Natural killer cell (primary cell): Measurements from ENCODE around the gene PLPP1. TPM values are rescaled to one million over a fixed set of nuclear protein-coding genes. Genes with fewer than 3 reads are reported as not detected.

Experiments
- ATAC-seq, 3 donors: fragments of 150-1000 bp in 2 of 3; fragments of 200-7000 bp in 1 of 3; cut with Tn5 transposase; 1 replicate in 1 of 3; 2 replicates in 2 of 3; pipeline ENCODE4 v1.10.0; 2021; ENCODE audit warnings: mild to moderate bottlenecking in 2 of 3, moderate library complexity in 2 of 3
- DNase-seq, 2 donors: peaks; one replicate each; pipeline versions ENCODE4 v3.0.0 to v3.0.0-alpha.2; 2013 to 2021; ENCODE audit warnings: mixed read lengths in 1 of 2
- H3K27ac ChIP-seq: one replicate; pipeline ENCODE4 v1.5.1; 2013; ENCODE audit warnings: mild to moderate bottlenecking, low read length
- H3K27me3 ChIP-seq: one replicate; pipeline ENCODE4 v1.6.1; 2013; ENCODE audit warnings: low read length; ENCODE audit not compliant: control insufficient read depth, insufficient read depth
- H3K36me3 ChIP-seq: one replicate; pipeline ENCODE4 v1.6.1; 2013; ENCODE audit warnings: low read length; ENCODE audit not compliant: control insufficient read depth, insufficient read depth
- H3K4me1 ChIP-seq: one replicate; pipeline ENCODE4 v1.6.1; 2013; ENCODE audit warnings: low read length; ENCODE audit not compliant: control insufficient read depth, insufficient read depth
- H3K4me3 ChIP-seq: one replicate; pipeline ENCODE4 v1.5.1; 2013; ENCODE audit warnings: low read length
- H3K9me3 ChIP-seq: one replicate; pipeline ENCODE4 v1.6.1; 2013; ENCODE audit warnings: low read length; ENCODE audit not compliant: control insufficient read depth, insufficient read depth
- H3K27ac Mint-ChIP-seq, 2 donors: one replicate each; pipeline ENCODE4 v1.8.0; 2022; ENCODE audit warnings: mild to moderate bottlenecking in 2 of 2, mixed read lengths in 2 of 2, moderate library complexity in 1 of 2
- H3K27me3 Mint-ChIP-seq, 2 donors: one replicate each; pipeline ENCODE4 v1.8.0; 2022; ENCODE audit warnings: low read depth in 2 of 2, mixed read lengths in 2 of 2
- H3K36me3 Mint-ChIP-seq: one replicate; pipeline ENCODE4 v1.8.0; 2022; ENCODE audit warnings: mixed read lengths
- H3K4me1 Mint-ChIP-seq, 2 donors: one replicate each; pipeline ENCODE4 v1.8.0; 2022; ENCODE audit warnings: mixed read lengths in 2 of 2
- H3K4me3 Mint-ChIP-seq: one replicate; pipeline ENCODE4 v1.8.0; 2022; ENCODE audit warnings: mild to moderate bottlenecking, moderate library complexity, mixed read lengths
- H3K9me3 Mint-ChIP-seq, 2 donors: one replicate each; pipeline ENCODE4 v1.8.0; 2022; ENCODE audit warnings: mixed read lengths in 2 of 2
- WGBS: methylation state at CpG from one replicate; pipeline ENCODE4 v1.1.7; 2013; ENCODE audit warnings: missing lambda C conversion rate; ENCODE audit not compliant: insufficient coverage; 5-methylcytosine and 5-hydroxymethylcytosine counted together
- intact Hi-C: fragments of 100-400 bp; cut with micrococcal nuclease; formaldehyde crosslinking; loops from one replicate; pipeline ENCODE4 v1.14.2; 2022
- total RNA-seq, 4 donors: library from RNA; stranded (reverse); fragments of 120-200 nt in 1 of 4; gene quantifications; one replicate each; pipeline versions ENCODE4 v1.2.3 to v1.2.4, GENCODE V29; 2013 to 2022
- TF ChIP-seq, protein P1 (sequence below): fragments of 200-600 bp; IDR thresholded peaks from one replicate; pipeline ENCODE4 v1.8.0; 2022; ENCODE audit warnings: antibody characterized with exemption

The PLPP1 gene
- total RNA-seq, 3 donors from 2014 or later (not counting 1 experiment from before 2014, with no cell fraction given), result 3.3 to 5.5 (median 4.2) TPM

DNA sequence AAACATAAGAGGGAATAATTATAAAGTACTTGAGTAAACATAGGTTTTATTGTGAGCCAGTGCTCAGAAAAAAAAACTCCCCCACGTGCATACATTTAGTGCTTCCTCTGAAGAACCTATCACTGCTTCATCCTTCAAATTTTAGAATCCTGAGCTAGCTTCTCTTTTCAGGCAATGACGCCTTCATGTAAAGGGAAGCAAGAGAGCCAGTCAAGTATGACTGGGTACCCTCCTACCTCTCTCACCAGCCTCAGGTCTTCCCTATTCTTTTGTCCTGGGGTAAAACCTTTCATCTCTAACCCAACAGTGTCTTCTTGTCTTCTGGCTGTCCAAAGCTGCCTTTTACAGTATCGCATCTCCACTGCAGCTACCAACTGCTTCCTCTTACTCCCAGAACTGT, 32.0 kb downstream of the PLPP1 start:
- Histone ChIP-seq H3K27ac (no peak overlapping the region), H3K36me3 (no peaks in the 10 kb centered on the region), H3K4me3 (no peak overlapping the region), H3K9me3 (no peaks in the 10 kb centered on the region), H3K4me1 (no peaks in the 10 kb centered on the region), H3K27me3 (no peaks in the 10 kb centered on the region)
- H3K27ac Mint-ChIP-seq, result no peak overlapping the region
- no peaks in the 10 kb centered on the region for H3K27me3 Mint-ChIP-seq
- WGBS, result 68% methylated on average over 3 of the region's 3 CpGs
- DNase-seq, result no peak
- H3K4me1 Mint-ChIP-seq, result no peaks in the 10 kb centered on the region
- H3K9me3 Mint-ChIP-seq, result no peaks in the 10 kb centered on the region
- no peak for ATAC-seq
- H3K4me3 Mint-ChIP-seq, result no peak overlapping the region
- intact Hi-C loops, result no loop called here
- TF ChIP-seq, protein P1, sequence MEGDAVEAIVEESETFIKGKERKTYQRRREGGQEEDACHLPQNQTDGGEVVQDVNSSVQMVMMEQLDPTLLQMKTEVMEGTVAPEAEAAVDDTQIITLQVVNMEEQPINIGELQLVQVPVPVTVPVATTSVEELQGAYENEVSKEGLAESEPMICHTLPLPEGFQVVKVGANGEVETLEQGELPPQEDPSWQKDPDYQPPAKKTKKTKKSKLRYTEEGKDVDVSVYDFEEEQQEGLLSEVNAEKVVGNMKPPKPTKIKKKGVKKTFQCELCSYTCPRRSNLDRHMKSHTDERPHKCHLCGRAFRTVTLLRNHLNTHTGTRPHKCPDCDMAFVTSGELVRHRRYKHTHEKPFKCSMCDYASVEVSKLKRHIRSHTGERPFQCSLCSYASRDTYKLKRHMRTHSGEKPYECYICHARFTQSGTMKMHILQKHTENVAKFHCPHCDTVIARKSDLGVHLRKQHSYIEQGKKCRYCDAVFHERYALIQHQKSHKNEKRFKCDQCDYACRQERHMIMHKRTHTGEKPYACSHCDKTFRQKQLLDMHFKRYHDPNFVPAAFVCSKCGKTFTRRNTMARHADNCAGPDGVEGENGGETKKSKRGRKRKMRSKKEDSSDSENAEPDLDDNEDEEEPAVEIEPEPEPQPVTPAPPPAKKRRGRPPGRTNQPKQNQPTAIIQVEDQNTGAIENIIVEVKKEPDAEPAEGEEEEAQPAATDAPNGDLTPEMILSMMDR, result no peak
- H3K36me3 Mint-ChIP-seq, result no peaks in the 10 kb centered on the region

GRCh38 chr5:55498457-55498856, 36.3 kb downstream of the PLPP1 start:
- DNase-seq (no peak), ATAC-seq (no peak)
- H3K9me3 ChIP-seq, result no peaks in the 10 kb centered on the region
- H3K4me3 Mint-ChIP-seq, result no peak overlapping the region
- no peak overlapping the region for H3K4me3 ChIP-seq
- H3K27ac Mint-ChIP-seq, result no peak overlapping the region
- WGBS, result 95% methylated on average over 2 of the region's 2 CpGs
- intact Hi-C loops, result no loop called here
- H3K27me3 Mint-ChIP-seq, result no peaks in the 10 kb centered on the region
- H3K4me1 ChIP-seq, result no peaks in the 10 kb centered on the region
- no peaks in the 10 kb centered on the region for H3K36me3 Mint-ChIP-seq
- H3K36me3 ChIP-seq, result no peaks in the 10 kb centered on the region
- TF ChIP-seq, protein P1, result no peak
- H3K27me3 ChIP-seq, result no peaks in the 10 kb centered on the region
- H3K9me3 Mint-ChIP-seq, result no peaks in the 10 kb centered on the region
- H3K27ac ChIP-seq, result no peak overlapping the region
- no peaks in the 10 kb centered on the region for H3K4me1 Mint-ChIP-seq

- Histone ChIP-seq H3K27ac (no peak overlapping the region), H3K36me3 (no peaks in the 10 kb centered on the region), H3K4me3 (no peak overlapping the region), H3K4me1 (no peaks in the 10 kb centered on the region), H3K27me3 (no peaks in the 10 kb centered on the region), H3K9me3 (no peaks in the 10 kb centered on the region)
- Mint-ChIP-seq H3K36me3 (no peaks in the 10 kb centered on the region), H3K4me1 (no peaks in the 10 kb centered on the region), H3K4me3 (no peak overlapping the region), H3K9me3 (no peaks in the 10 kb centered on the region), H3K27ac (no peak overlapping the region), H3K27me3 (no peaks in the 10 kb centered on the region)
- DNase-seq, result no peak
- TF ChIP-seq, protein P1, result no peak
- ATAC-seq, result no peak
- intact Hi-C loops, result no loop called here
Measured at GRCh38 chr5:55497712-55498111, 37.1 kb downstream of the PLPP1 start.

- Histone ChIP-seq H3K27me3 (no peaks in the 10 kb centered on the region), H3K9me3 (no peaks in the 10 kb centered on the region), H3K27ac (no peak overlapping the region), H3K4me1 (no peaks in the 10 kb centered on the region), H3K36me3 (no peaks in the 10 kb centered on the region), H3K4me3 (no peak overlapping the region)
- H3K27ac Mint-ChIP-seq, result no peak overlapping the region
- H3K4me1 Mint-ChIP-seq, result no peaks in the 10 kb centered on the region
- no peaks in the 10 kb centered on the region for H3K36me3 Mint-ChIP-seq
- H3K4me3 Mint-ChIP-seq, result no peak overlapping the region
- intact Hi-C loops, result no loop called here
- peak in 1 of 3 donors; percentile 11 for ATAC-seq
- H3K27me3 Mint-ChIP-seq, result no peaks in the 10 kb centered on the region
- no peak for DNase-seq
- TF ChIP-seq, protein P1, result no peak
- WGBS, result no CpG with 5 or more reads among the region's 1 CpG
- no peaks in the 10 kb centered on the region for H3K9me3 Mint-ChIP-seq
Measured at GRCh38 chr5:55495216-55495615, 39.5 kb downstream of the PLPP1 start.
